Measurements from ENCODE around the gene UBA52. TPM values are rescaled to one million over a fixed set of nuclear protein-coding genes. Genes with fewer than 3 reads are reported as not detected.
A peak's percentile ranks its signal among the peaks of the same experiment; 100 is the strongest.

Gene UBA52
- polyA plus RNA-seq, 3 donors = 832 to 3,024 (median 896) TPM

DNA sequence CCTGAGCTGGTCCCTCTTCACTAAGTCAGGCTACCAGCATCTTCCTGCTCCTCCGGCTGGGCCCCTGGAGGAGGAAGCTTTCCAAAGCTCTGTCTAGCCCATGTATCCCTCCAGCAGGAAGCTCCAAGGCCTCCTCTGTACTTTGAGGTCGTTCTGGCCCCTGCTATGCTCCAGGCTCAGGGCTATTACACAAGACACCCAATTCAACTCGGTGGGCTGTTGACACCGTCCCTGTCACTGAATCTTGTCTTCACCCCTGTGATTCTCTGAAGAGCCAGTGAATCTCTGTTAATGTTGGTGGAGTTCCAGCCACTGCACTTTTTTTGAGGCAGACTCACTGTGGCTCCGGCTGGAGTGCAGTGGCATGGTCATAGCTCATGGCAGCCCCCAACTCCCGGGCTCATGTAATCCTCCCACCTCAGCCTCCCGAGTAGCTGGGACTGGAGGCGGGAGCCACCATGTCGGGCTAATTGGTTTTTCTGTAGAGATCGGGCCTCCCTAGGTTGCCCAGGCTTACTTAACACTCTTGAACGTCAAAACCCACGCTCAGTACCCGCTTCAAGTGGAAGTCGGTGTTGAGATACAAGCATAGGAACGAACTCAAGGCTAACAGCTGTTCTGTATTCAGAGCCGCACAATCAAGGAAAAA lies 16.4 kb downstream of the UBA52 start:
- peak overlapping the region; percentile 56 to 84 for H3K27ac ChIP-seq (ENCODE audit: low read depth in 1 of 2, low read length in 2 of 2)
- Mint-ChIP-seq H3K4me1 (peaks cover 40% of the 10 kb centered on the region), H3K27ac (peak overlapping the region; percentile 50 to 93 (median 85)), H3K4me3 (peak overlapping the region; percentile 78 to 89), H3K27me3 (ENCODE audit: low read depth in 3 of 3) (peaks cover 1 to 6% (median 3%) of the 10 kb centered on the region in 3 donors), H3K36me3 (peaks cover 10 to 21% of the 10 kb centered on the region in 2 donors), H3K9me3 (peaks cover 0 to 3% (median 0%) of the 10 kb centered on the region in 7 donors)
- peaks cover 7 to 8% of the 10 kb centered on the region in 2 donors for H3K36me3 ChIP-seq (replicated peaks in 1 of 2; ENCODE audit: control insufficient read depth in 1 of 2, insufficient read depth in 2 of 2, low read length in 2 of 2)
- WGBS (ENCODE audit: insufficient coverage) = 7% methylated on average over 13 of the region's 16 CpGs
- H3K9me3 ChIP-seq (replicated peaks in 1 of 2; ENCODE audit: control insufficient read depth in 1 of 2, insufficient read depth in 1 of 2, low read length in 2 of 2) = no peaks in the 10 kb centered on the region
- H4K20me1 ChIP-seq (ENCODE audit: insufficient read depth, low read length) = peaks cover 23% of the 10 kb centered on the region
- peak overlapping the region; percentile 99 for H3K4me2 ChIP-seq (replicated peaks; ENCODE audit: extremely low read depth, low read length, poor library complexity, severe bottlenecking)
- no peaks in the 10 kb centered on the region for H3K27me3 ChIP-seq (ENCODE audit: control insufficient read depth in 2 of 2, insufficient read depth in 2 of 2, low read length in 2 of 2)
- DNase-seq = no peak
- peaks cover 8% of the 10 kb centered on the region for H3K79me2 ChIP-seq (ENCODE audit: insufficient read depth, low read length)
- H2AFZ ChIP-seq (ENCODE audit: insufficient read depth, low read depth, low read length, poor library complexity, severe bottlenecking) = peak overlapping the region; percentile 91
- TF ChIP-seq CTCF (IDR thresholded peaks at IDR 0.05) = no peak
- intact Hi-C loops (cut with micrococcal nuclease) = loop anchor here (5.0 to 10.0 kb wide), 2 partner anchors 126 to 133 kb away; no protein-coding TSS in a partner anchor
- H3K4me3 ChIP-seq (replicated peaks in 1 of 3; ENCODE audit: low read depth in 2 of 3, low read length in 3 of 3) = peak overlapping the region; percentile 65 to 92 (median 69)
- peak overlapping the region; percentile 76 for H3K9ac ChIP-seq (ENCODE audit: insufficient read depth, low read length, poor library complexity, severe bottlenecking)
- H3K4me1 ChIP-seq (ENCODE audit: control insufficient read depth in 1 of 2, insufficient read depth in 2 of 2, low read length in 2 of 2) = peaks cover 35 to 51% of the 10 kb centered on the region in 2 donors

GRCh38 chr19:18588611-18589379 lies 17.1 kb downstream of the UBA52 start, which contains the start of gene REX1BD:
Gene REX1BD (plus strand): TSS chr19:18588798. CDS start chr19:18588802, 4 bp downstream.
- H3K79me2 ChIP-seq (ENCODE audit: insufficient read depth, low read length) = peaks cover 8% of the 10 kb centered on the region
- H2AFZ ChIP-seq (ENCODE audit: insufficient read depth, low read depth, low read length, poor library complexity, severe bottlenecking) = peak within 1 kb of the TSS; percentile 91
- Mint-ChIP-seq H3K4me3 (peak within 1 kb of the TSS; percentile 78 to 89), H3K4me1 (peaks cover 42% of the 10 kb centered on the region), H3K9me3 (peaks cover 0 to 3% (median 0%) of the 10 kb centered on the region in 7 donors), H3K27ac (peak within 1 kb of the TSS; percentile 65 to 93 (median 87)), H3K36me3 (peaks cover 10 to 21% of the 10 kb centered on the region in 2 donors), H3K27me3 (ENCODE audit: low read depth in 3 of 3) (peaks cover 3 to 13% (median 8%) of the 10 kb centered on the region in 3 donors)
- peak; percentile 93 for TF ChIP-seq CTCF (IDR thresholded peaks at IDR 0.05)
- WGBS (ENCODE audit: insufficient coverage) = under 1% methylated on average over 66 of the region's 72 CpGs
- DNase-seq = peak; percentile 79 to 87 (median 86)
- peaks cover 7 to 8% of the 10 kb centered on the region in 2 donors for H3K36me3 ChIP-seq (replicated peaks in 1 of 2; ENCODE audit: control insufficient read depth in 1 of 2, insufficient read depth in 2 of 2, low read length in 2 of 2)
- intact Hi-C loops (cut with micrococcal nuclease) = loop anchor here (5.0 to 10.0 kb wide), 2 partner anchors 126 to 134 kb away; no protein-coding TSS in a partner anchor
- peaks cover 30% of the 10 kb centered on the region for H4K20me1 ChIP-seq (ENCODE audit: insufficient read depth, low read length)
- H3K4me2 ChIP-seq (replicated peaks; ENCODE audit: extremely low read depth, low read length, poor library complexity, severe bottlenecking) = peak within 1 kb of the TSS; percentile 99
- H3K4me1 ChIP-seq (ENCODE audit: control insufficient read depth in 1 of 2, insufficient read depth in 2 of 2, low read length in 2 of 2) = peaks cover 35 to 52% of the 10 kb centered on the region in 2 donors
- H3K27me3 ChIP-seq (ENCODE audit: control insufficient read depth in 2 of 2, insufficient read depth in 2 of 2, low read length in 2 of 2) = peaks cover 0 to 6% of the 10 kb centered on the region in 2 donors
- no peaks in the 10 kb centered on the region for H3K9me3 ChIP-seq (replicated peaks in 1 of 2; ENCODE audit: control insufficient read depth in 1 of 2, insufficient read depth in 1 of 2, low read length in 2 of 2)
- H3K27ac ChIP-seq (ENCODE audit: low read depth in 1 of 2, low read length in 2 of 2) = peak within 1 kb of the TSS; percentile 56 to 84
- peak within 1 kb of the TSS; percentile 65 to 92 (median 69) for H3K4me3 ChIP-seq (replicated peaks in 1 of 3; ENCODE audit: low read depth in 2 of 3, low read length in 3 of 3)
- H3K9ac ChIP-seq (ENCODE audit: insufficient read depth, low read length, poor library complexity, severe bottlenecking) = peak within 1 kb of the TSS; percentile 76

Data from CD14-positive monocyte (primary cell).